ENCODE measurements around the gene RFC5.

DNA sequence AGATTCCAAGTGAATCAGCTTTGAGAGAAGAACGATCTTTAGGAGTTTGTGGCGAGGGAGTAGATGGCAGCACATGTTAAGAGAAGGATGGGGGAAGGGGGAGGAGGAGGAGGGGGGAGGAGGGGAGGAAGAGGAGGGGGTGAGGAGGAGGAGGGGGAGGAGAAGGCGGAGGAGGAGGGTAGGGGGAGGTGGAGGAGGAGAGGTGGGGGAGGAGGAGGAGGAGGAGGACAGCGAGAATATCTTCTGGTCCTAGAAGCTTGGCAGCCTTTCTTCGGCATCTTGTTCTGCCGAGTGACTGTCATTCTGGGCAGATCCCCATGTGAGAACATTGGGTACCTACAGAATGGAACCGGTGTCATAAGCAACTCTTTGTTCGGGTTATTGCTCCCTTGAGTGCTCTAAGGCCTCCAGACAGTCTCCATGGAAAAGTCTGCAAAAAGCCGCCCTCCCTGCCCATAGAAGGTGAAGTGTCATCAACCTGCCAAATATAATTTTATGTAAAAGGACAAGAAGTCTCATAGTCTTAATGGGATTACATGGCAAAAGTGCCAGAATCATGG is 6.9 kb downstream of the RFC5 start:
- TF ChIP-seq, protein P1, sequence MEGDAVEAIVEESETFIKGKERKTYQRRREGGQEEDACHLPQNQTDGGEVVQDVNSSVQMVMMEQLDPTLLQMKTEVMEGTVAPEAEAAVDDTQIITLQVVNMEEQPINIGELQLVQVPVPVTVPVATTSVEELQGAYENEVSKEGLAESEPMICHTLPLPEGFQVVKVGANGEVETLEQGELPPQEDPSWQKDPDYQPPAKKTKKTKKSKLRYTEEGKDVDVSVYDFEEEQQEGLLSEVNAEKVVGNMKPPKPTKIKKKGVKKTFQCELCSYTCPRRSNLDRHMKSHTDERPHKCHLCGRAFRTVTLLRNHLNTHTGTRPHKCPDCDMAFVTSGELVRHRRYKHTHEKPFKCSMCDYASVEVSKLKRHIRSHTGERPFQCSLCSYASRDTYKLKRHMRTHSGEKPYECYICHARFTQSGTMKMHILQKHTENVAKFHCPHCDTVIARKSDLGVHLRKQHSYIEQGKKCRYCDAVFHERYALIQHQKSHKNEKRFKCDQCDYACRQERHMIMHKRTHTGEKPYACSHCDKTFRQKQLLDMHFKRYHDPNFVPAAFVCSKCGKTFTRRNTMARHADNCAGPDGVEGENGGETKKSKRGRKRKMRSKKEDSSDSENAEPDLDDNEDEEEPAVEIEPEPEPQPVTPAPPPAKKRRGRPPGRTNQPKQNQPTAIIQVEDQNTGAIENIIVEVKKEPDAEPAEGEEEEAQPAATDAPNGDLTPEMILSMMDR (conservative IDR thresholded peaks at IDR 0.05) = no peak
- no peak for TF ChIP-seq EZH2 (IDR thresholded peaks at IDR 0.05; ENCODE audit: low read depth)
